Ramos (cell line): ENCODE results near the gene MPC2.
"Not testable (repeated sequence)": the region's sequence is repeated elsewhere in the genome, so short reads cannot be mapped to it uniquely, and the experiment has no call there.

Source experiments
- in situ Hi-C: fragments of 300-500 bp; cut with MboI; formaldehyde crosslinking; loops from one replicate; pipeline ENCODE4 v1.14.3; 2022; ENCODE audit warnings: low sequenced_read_pairs; ENCODE audit not compliant: unreplicated experiment

MPC2 gene

GRCh38 chr1:167910530-167910929 is 26.3 kb downstream of the MPC2 start:
- in situ Hi-C loops: no loop called here

GRCh38 chr1:167909691-167910180 is 27.1 kb downstream of the MPC2 start:
- in situ Hi-C loops: no loop called here

- in situ Hi-C loops: no loop called here
Measured at GRCh38 chr1:167905671-167906070, 31.2 kb downstream of the MPC2 start.

GRCh38 chr1:167905182-167905581 is 31.7 kb downstream of the MPC2 start:
- in situ Hi-C loops: no loop called here

GRCh38 chr1:167904652-167905130 is 32.2 kb downstream of the MPC2 start:
- in situ Hi-C loops: no loop called here

- in situ Hi-C loops: no loop called here
Measured at GRCh38 chr1:167900907-167901306, 36.0 kb downstream of the MPC2 start.

- in situ Hi-C loops: no loop called here
Measured at GRCh38 chr1:167899253-167899681, 37.6 kb downstream of the MPC2 start.

GRCh38 chr1:167898578-167899222 is 38.2 kb downstream of the MPC2 start:
- in situ Hi-C loops: no loop called here

- in situ Hi-C loops: no loop called here
Measured at GRCh38 chr1:167893798-167894197, 43.1 kb downstream of the MPC2 start.

GRCh38 chr1:167890400-167890799 is 46.5 kb downstream of the MPC2 start:
- in situ Hi-C loops: no loop called here

- in situ Hi-C loops: not testable (repeated sequence)
Measured at GRCh38 chr1:167887187-167887586, 49.7 kb downstream of the MPC2 start.

GRCh38 chr1:167882376-167882775 is 54.5 kb downstream of the MPC2 start:
- in situ Hi-C loops: no loop called here

- in situ Hi-C loops: no loop called here
Measured at GRCh38 chr1:167881786-167882185, 55.1 kb downstream of the MPC2 start.

GRCh38 chr1:167881069-167881468 is 55.8 kb downstream of the MPC2 start:
- in situ Hi-C loops: no loop called here

GRCh38 chr1:167880580-167881021 is 56.3 kb downstream of the MPC2 start:
- in situ Hi-C loops: no loop called here

- in situ Hi-C loops: no loop called here
Measured at GRCh38 chr1:167879508-167879907, 57.4 kb downstream of the MPC2 start.

- in situ Hi-C loops: no loop called here
Measured at GRCh38 chr1:167878372-167879160, 58.3 kb downstream of the MPC2 start.

- in situ Hi-C loops: no loop called here
Measured at GRCh38 chr1:167876597-167877175, 60.2 kb downstream of the MPC2 start.

- in situ Hi-C loops: no loop called here
Measured at GRCh38 chr1:167871331-167871730, 65.5 kb downstream of the MPC2 start.

GRCh38 chr1:167869157-167870001 is 67.5 kb downstream of the MPC2 start:
- in situ Hi-C loops: not testable (repeated sequence)
